NCI-H526 treated with DMSO at 0.1 percent for 48 hours (cell line): Measurements from ENCODE around the gene PER2.
"Not testable (repeated sequence)": the region's sequence is repeated elsewhere in the genome, so short reads cannot be mapped to it uniquely, and the experiment has no call there.

Experiments used
- DNase-seq: peaks from one replicate; lab custom pipeline; 2025; lab: John Stamatoyannopoulos, UW

PER2 gene

GRCh38 chr2:238286095-238286494 lies 2.3 kb downstream of the PER2 start:
- DNase-seq: no peak

- peak; percentile 93 for DNase-seq
These were observed 2.7 kb downstream of the PER2 start for GRCh38 chr2:238285653-238286082.

GRCh38 chr2:238284802-238285515 lies 3.5 kb downstream of the PER2 start:
- DNase-seq: no peak

GRCh38 chr2:238282861-238283738 lies 5.3 kb downstream of the PER2 start:
- no peak for DNase-seq

GRCh38 chr2:238281826-238282480 lies 6.5 kb downstream of the PER2 start:
- no peak for DNase-seq

GRCh38 chr2:238280083-238280825 lies 8.2 kb downstream of the PER2 start:
- no peak for DNase-seq

GRCh38 chr2:238279324-238279682 lies 9.1 kb downstream of the PER2 start:
- no peak for DNase-seq

- DNase-seq: no peak
These were observed 9.6 kb downstream of the PER2 start for GRCh38 chr2:238278626-238279323.

GRCh38 chr2:238277695-238278094 lies 10.7 kb downstream of the PER2 start:
- DNase-seq: no peak

- no peak for DNase-seq
These were observed 14.1 kb downstream of the PER2 start for GRCh38 chr2:238274152-238274865.

- DNase-seq: not testable (repeated sequence)
These were observed 15.0 kb downstream of the PER2 start for GRCh38 chr2:238273433-238273832.

- no peak for DNase-seq
These were observed 16.3 kb downstream of the PER2 start for GRCh38 chr2:238272156-238272555.

- DNase-seq: not testable (repeated sequence)
These were observed 16.7 kb downstream of the PER2 start for GRCh38 chr2:238271686-238272085.

- DNase-seq: no peak
These were observed 17.3 kb downstream of the PER2 start for GRCh38 chr2:238271061-238271554.

GRCh38 chr2:238270606-238271005 lies 17.8 kb downstream of the PER2 start:
- no peak for DNase-seq

GRCh38 chr2:238269741-238270140 lies 18.7 kb downstream of the PER2 start:
- DNase-seq: no peak

- no peak for DNase-seq
These were observed 20.3 kb downstream of the PER2 start for GRCh38 chr2:238267884-238268680.

GRCh38 chr2:238267341-238267710 lies 21.1 kb downstream of the PER2 start:
- no peak for DNase-seq

- no peak for DNase-seq
These were observed 22.8 kb downstream of the PER2 start for GRCh38 chr2:238265605-238266004.

- no peak for DNase-seq
These were observed 24.3 kb downstream of the PER2 start for GRCh38 chr2:238264072-238264460.
